ENCODE data around the gene TLE3. TPM values are rescaled to one million over a fixed set of nuclear protein-coding genes. Genes with fewer than 3 reads are reported as not detected.
"Not testable (repeated sequence)": the region's sequence is repeated elsewhere in the genome, so short reads cannot be mapped to it uniquely, and the experiment has no call there.

Gene TLE3
- 100 to 1,000 TPM; 115 to 153 (median 139) TPM for total RNA-seq

- Mint-ChIP-seq H3K27me3 (ENCODE audit: low read depth) (peaks cover 9% of the 10 kb centered on the region), H3K4me1 (ENCODE audit: low read depth) (peaks cover 41% of the 10 kb centered on the region), H3K9me3 (no peaks in the 10 kb centered on the region), H3K36me3 (ENCODE audit: insufficient read depth) (peaks cover 20% of the 10 kb centered on the region), H3K4me3 (peak within 1 kb of the TSS; percentile 100)
- peak; percentile 62 for ATAC-seq
- peak; percentile 98 for DNase-seq
Measured at GRCh38 chr15:70097321-70098152, at the start of gene TLE3. TLE3 (minus strand) TSS chr15:70097917; CDS start chr15:70096798, 1,119 bp downstream.

DNA sequence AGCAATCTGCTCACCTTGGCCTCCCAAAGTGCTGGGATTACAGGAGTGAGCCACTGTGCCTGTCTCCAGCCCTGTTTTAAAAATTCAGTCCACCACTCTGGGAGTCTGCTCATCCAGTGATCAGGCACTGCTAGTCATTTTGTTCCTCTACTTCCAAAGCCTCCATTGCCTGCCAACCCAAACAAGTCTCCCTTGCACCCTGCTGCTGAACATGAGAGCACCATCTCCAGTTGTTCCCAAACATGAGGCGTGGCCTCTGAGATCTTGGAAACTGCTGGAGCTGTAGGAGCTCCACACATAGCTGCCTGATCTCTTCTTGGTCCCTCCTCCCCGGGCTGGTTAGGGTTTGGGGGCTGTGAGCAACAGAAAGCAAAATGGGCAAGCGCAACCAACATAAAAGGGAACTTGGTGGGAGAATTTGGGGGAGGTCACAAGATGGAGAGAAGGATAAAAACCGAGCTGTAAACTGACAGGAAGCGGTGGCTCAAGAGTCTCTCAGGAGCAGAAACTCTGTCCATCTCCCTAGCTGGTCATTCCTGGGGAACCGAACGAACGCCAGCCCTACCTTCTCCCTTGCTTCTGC, 49.6 kb upstream of the TLE3 start:
- ATAC-seq (no peak), DNase-seq (no peak)
- no peaks in the 10 kb centered on the region for H3K9me3 Mint-ChIP-seq
- H3K36me3 Mint-ChIP-seq (ENCODE audit: insufficient read depth): no peaks in the 10 kb centered on the region
- peaks cover 16% of the 10 kb centered on the region for H3K27me3 Mint-ChIP-seq (ENCODE audit: low read depth)
- H3K4me1 Mint-ChIP-seq (ENCODE audit: low read depth): peaks cover 8% of the 10 kb centered on the region
- H3K4me3 Mint-ChIP-seq: no peak overlapping the region

DNA sequence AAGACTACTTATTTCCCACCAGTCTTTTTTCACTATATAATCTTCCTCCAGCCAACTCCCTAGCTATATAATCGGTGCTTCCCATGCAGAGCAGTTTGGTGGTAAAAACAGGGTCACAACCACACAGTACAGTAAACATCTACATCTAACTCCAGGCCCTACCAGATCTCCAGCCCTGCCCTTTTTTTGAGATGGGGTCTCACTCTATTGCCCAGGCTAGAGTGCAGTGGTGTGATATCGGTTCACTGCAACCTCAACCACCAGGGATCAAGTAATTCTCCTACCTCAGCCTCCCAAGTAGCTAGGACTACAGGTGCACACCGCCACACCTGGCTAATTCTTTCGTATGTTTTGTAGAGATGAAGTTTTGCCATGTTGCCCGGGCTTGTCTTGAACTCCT, 49.1 kb upstream of the TLE3 start:
- no peak for ATAC-seq
- no peaks in the 10 kb centered on the region for H3K36me3 Mint-ChIP-seq (ENCODE audit: insufficient read depth)
- peaks cover 17% of the 10 kb centered on the region for H3K27me3 Mint-ChIP-seq (ENCODE audit: low read depth)
- no peak overlapping the region for H3K4me3 Mint-ChIP-seq
- H3K4me1 Mint-ChIP-seq (ENCODE audit: low read depth): peaks cover 13% of the 10 kb centered on the region
- H3K9me3 Mint-ChIP-seq: no peaks in the 10 kb centered on the region
- DNase-seq: no peak

DNA sequence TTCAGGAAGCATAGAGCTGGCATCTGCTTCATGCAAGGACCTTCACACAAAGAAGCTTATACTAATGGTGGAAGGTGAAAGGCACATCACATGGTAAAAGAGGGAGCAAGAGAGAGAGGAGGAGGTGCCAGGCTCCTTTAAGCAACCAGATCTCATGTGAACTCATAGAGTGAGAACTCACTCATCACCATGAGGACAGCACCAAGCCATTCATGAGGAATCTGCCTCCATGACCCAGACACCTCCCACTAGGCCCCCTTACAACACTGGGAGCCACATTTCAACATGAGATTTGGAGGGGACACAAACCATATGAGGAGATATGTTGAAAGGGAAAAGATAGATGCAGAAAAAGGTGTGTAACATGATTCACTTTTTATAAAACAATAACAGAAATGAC, 48.4 kb upstream of the TLE3 start:
- H3K9me3 Mint-ChIP-seq: no peaks in the 10 kb centered on the region
- H3K4me3 Mint-ChIP-seq: no peak overlapping the region
- H3K36me3 Mint-ChIP-seq (ENCODE audit: insufficient read depth): no peaks in the 10 kb centered on the region

DNA sequence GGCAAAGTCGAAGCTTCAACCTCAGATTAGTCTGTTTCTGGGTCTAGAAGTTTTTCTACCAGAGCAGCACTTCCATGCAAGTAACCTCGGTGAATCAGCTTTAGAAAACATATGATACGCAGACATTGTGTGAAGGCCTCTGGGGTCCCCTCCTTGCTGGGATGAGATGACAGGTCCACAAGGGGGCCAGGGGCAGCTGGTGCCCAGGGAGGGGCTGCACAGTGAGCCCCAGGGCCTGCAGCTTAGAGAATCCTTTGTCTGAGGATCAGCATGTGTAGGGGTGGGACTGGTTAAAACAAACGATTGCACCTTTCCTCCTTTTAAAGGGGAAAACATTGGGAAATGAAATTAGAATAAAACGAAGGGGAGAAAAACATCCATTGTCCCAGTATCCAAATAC, 47.5 kb upstream of the TLE3 start:
- Mint-ChIP-seq H3K36me3 (ENCODE audit: insufficient read depth) (no peaks in the 10 kb centered on the region), H3K4me3 (no peak overlapping the region), H3K4me1 (ENCODE audit: low read depth) (peaks cover 28% of the 10 kb centered on the region), H3K9me3 (no peaks in the 10 kb centered on the region), H3K27me3 (ENCODE audit: low read depth) (peaks cover 17% of the 10 kb centered on the region)
- ATAC-seq (no peak), DNase-seq (no peak)

More for the DNA sequence above, 48.4 kb upstream of the TLE3 start:
- ATAC-seq: no peak
- H3K27me3 Mint-ChIP-seq (ENCODE audit: low read depth): peaks cover 17% of the 10 kb centered on the region
- peaks cover 19% of the 10 kb centered on the region for H3K4me1 Mint-ChIP-seq (ENCODE audit: low read depth)
- DNase-seq: no peak

- no peak overlapping the region for H3K4me3 Mint-ChIP-seq
- ATAC-seq (peak; percentile 81 to 85), DNase-seq (no peak)
- peaks cover 23% of the 10 kb centered on the region for H3K27me3 Mint-ChIP-seq (ENCODE audit: low read depth)
- H3K4me1 Mint-ChIP-seq (ENCODE audit: low read depth): peaks cover 36% of the 10 kb centered on the region
- H3K36me3 Mint-ChIP-seq (ENCODE audit: insufficient read depth): no peaks in the 10 kb centered on the region
- H3K9me3 Mint-ChIP-seq: no peaks in the 10 kb centered on the region
Measured at GRCh38 chr15:70142322-70143191, 44.8 kb upstream of the TLE3 start.

DNA sequence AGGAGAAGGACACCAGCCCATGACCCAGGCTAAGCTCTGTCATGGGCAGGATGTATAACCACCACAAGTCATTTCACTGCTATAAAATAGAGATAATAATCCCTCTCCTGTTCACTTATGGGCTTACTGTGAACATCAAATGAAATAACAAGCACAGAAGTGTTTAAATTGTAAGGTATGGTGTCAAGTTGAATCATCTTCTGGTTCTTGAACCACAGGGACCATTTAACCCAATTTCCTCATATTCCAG, 44.3 kb upstream of the TLE3 start:
- Mint-ChIP-seq H3K36me3 (ENCODE audit: insufficient read depth) (no peaks in the 10 kb centered on the region), H3K4me3 (no peak overlapping the region), H3K27me3 (ENCODE audit: low read depth) (peaks cover 23% of the 10 kb centered on the region), H3K9me3 (no peaks in the 10 kb centered on the region), H3K4me1 (ENCODE audit: low read depth) (peaks cover 36% of the 10 kb centered on the region)
- ATAC-seq (no peak), DNase-seq (no peak)

DNA sequence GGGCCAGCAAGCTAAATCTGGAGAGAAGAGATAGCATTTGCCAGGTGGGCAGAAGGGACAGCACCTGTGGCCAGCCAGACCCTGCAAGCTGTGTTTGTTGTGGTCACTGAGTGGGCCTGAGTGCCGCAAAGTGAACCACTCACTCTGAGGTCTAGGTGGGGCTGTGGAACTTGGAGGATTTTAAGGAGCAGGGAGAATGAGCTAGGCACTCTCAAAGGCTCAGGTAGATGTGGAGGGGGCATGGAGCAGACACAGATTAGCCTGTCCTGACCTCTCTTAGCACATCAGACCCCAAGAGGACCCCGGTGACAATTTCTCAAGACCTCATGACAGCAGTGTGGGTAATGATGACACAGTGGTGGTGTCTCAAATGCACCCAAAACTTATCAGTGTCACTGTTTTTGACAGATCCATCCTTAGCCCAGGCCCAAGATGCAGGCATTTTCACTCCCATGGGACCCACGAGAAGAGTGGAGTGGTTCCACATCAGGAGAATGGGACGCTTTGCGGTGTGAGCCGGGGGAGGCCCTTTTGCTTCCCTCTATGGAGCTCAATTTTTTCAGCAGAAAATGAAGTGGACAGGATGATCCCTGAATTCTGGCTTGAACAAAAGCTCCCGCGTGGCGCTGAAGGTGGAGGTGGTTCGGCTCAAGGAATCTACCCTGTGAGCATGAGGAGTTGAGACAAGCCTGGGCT, 43.8 kb upstream of the TLE3 start:
- Mint-ChIP-seq H3K4me1 (ENCODE audit: low read depth) (peaks cover 36% of the 10 kb centered on the region), H3K9me3 (no peaks in the 10 kb centered on the region), H3K4me3 (peak overlapping the region; percentile 47), H3K27me3 (ENCODE audit: low read depth) (peaks cover 23% of the 10 kb centered on the region), H3K36me3 (ENCODE audit: insufficient read depth) (no peaks in the 10 kb centered on the region)
- ATAC-seq (no peak), DNase-seq (no peak)

- H3K36me3 Mint-ChIP-seq (ENCODE audit: insufficient read depth): no peaks in the 10 kb centered on the region
- H3K27me3 Mint-ChIP-seq (ENCODE audit: low read depth): peaks cover 23% of the 10 kb centered on the region
- ATAC-seq (peak; percentile 15 to 27), DNase-seq (no peak)
- H3K4me3 Mint-ChIP-seq: peak overlapping the region; percentile 47
- no peaks in the 10 kb centered on the region for H3K9me3 Mint-ChIP-seq
- H3K4me1 Mint-ChIP-seq (ENCODE audit: low read depth): peaks cover 36% of the 10 kb centered on the region
Measured at GRCh38 chr15:70140543-70141375, 43.0 kb upstream of the TLE3 start.

- no peak for ATAC-seq
- Mint-ChIP-seq H3K4me3 (no peak overlapping the region), H3K36me3 (ENCODE audit: insufficient read depth) (no peaks in the 10 kb centered on the region), H3K9me3 (no peaks in the 10 kb centered on the region), H3K4me1 (ENCODE audit: low read depth) (peaks cover 36% of the 10 kb centered on the region), H3K27me3 (ENCODE audit: low read depth) (peaks cover 21% of the 10 kb centered on the region)
- no peak for DNase-seq
Measured at GRCh38 chr15:70140025-70140542, 42.4 kb upstream of the TLE3 start.

GRCh38 chr15:70137967-70138366, 40.2 kb upstream of the TLE3 start:
- ATAC-seq (no peak), DNase-seq (no peak)
- no peaks in the 10 kb centered on the region for H3K36me3 Mint-ChIP-seq (ENCODE audit: insufficient read depth)
- H3K4me3 Mint-ChIP-seq: no peak overlapping the region
- peaks cover 12% of the 10 kb centered on the region for H3K27me3 Mint-ChIP-seq (ENCODE audit: low read depth)
- peaks cover 35% of the 10 kb centered on the region for H3K4me1 Mint-ChIP-seq (ENCODE audit: low read depth)
- H3K9me3 Mint-ChIP-seq: no peaks in the 10 kb centered on the region

DNA sequence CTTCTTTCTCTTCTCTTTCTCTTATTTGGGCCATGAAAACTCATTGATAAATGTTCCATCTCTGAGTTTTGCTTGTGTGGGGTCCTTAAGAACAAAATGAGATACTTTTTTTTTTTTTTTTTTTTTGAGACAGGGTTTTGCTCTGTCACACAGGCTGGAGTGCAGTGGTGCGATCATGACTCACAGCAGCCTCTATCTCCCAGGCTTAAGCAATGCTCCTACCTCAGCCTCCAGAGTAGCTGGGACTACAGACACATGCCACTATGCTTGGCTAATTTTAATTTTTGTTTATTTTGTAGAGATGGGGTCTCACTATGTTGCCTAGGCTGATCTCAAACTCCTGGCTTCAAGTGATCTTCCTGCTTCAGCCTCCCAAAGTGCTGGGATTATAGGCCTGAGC, 39.3 kb upstream of the TLE3 start:
- H3K9me3 Mint-ChIP-seq; H3K36me3 Mint-ChIP-seq (ENCODE audit: insufficient read depth); H3K4me3 Mint-ChIP-seq; H3K27me3 Mint-ChIP-seq (ENCODE audit: low read depth); ATAC-seq; DNase-seq: not testable (repeated sequence)
- H3K4me1 Mint-ChIP-seq (ENCODE audit: low read depth): peaks cover 25% of the 10 kb centered on the region

GRCh38 chr15:70133781-70134421, 36.2 kb upstream of the TLE3 start:
- Mint-ChIP-seq H3K27me3 (ENCODE audit: low read depth) (peaks cover 2% of the 10 kb centered on the region), H3K4me1 (ENCODE audit: low read depth) (no peaks in the 10 kb centered on the region), H3K36me3 (ENCODE audit: insufficient read depth) (no peaks in the 10 kb centered on the region), H3K9me3 (no peaks in the 10 kb centered on the region), H3K4me3 (no peak overlapping the region)
- ATAC-seq (no peak), DNase-seq (no peak)

All from activated T-cell treated with anti-CD3 and anti-CD28 coated beads, Interleukin-2, amount 50 U/mL, for 4 hours (primary cell).